ENCODE data around the gene EPB41.

- TF ChIP-seq, protein P1, sequence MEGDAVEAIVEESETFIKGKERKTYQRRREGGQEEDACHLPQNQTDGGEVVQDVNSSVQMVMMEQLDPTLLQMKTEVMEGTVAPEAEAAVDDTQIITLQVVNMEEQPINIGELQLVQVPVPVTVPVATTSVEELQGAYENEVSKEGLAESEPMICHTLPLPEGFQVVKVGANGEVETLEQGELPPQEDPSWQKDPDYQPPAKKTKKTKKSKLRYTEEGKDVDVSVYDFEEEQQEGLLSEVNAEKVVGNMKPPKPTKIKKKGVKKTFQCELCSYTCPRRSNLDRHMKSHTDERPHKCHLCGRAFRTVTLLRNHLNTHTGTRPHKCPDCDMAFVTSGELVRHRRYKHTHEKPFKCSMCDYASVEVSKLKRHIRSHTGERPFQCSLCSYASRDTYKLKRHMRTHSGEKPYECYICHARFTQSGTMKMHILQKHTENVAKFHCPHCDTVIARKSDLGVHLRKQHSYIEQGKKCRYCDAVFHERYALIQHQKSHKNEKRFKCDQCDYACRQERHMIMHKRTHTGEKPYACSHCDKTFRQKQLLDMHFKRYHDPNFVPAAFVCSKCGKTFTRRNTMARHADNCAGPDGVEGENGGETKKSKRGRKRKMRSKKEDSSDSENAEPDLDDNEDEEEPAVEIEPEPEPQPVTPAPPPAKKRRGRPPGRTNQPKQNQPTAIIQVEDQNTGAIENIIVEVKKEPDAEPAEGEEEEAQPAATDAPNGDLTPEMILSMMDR (IDR thresholded peaks at IDR 0.05) = no peak
- TF ChIP-seq POLR2A (IDR thresholded peaks at IDR 0.05) (no peak), EP300 (IDR thresholded peaks at IDR 0.05) (no peak)
These were observed 39.9 kb downstream of the EPB41 start for GRCh38 chr1:28954126-28954726.

Measured in ovary (tissue), 3 donors.